GM21528 (cell line): ENCODE data around the gene CYSTM1.

Experiments
- ATAC-seq: cut with Tn5 transposase; IDR thresholded peaks from one replicate; pipeline ENCODE4 v1.9.1; 2021; ENCODE audit warnings: mild to moderate bottlenecking, moderate library complexity; ENCODE audit not compliant: unreplicated experiment, low FRiP score

The CYSTM1 gene

GRCh38 chr5:140174465-140175366 is at the start of gene CYSTM1:
CYSTM1 (plus strand) TSS chr5:140175188; CDS start chr5:140194466, 19,278 bp downstream.
- peak; percentile 93 for ATAC-seq

- no peak for ATAC-seq
Measured at GRCh38 chr5:140125637-140126036, 49.4 kb upstream of the CYSTM1 start, which contains the start of gene IGIP. IGIP (plus strand) TSS chr5:140125937; CDS start chr5:140128477, 2,540 bp downstream.

- ATAC-seq: no peak
Measured at GRCh38 chr5:140126315-140127012, 48.5 kb upstream of the CYSTM1 start.

GRCh38 chr5:140128376-140128775 is 46.6 kb upstream of the CYSTM1 start:
- ATAC-seq: no peak

GRCh38 chr5:140130949-140131733 is 43.8 kb upstream of the CYSTM1 start:
- ATAC-seq: no peak

GRCh38 chr5:140131967-140132409 is 43.0 kb upstream of the CYSTM1 start:
- no peak for ATAC-seq

- ATAC-seq: no peak
Measured at GRCh38 chr5:140133514-140134167, 41.3 kb upstream of the CYSTM1 start.

- ATAC-seq: no peak
Measured at GRCh38 chr5:140134277-140134935, 40.6 kb upstream of the CYSTM1 start.

- ATAC-seq: no peak
Measured at GRCh38 chr5:140135127-140135526, 39.9 kb upstream of the CYSTM1 start.

- no peak for ATAC-seq
Measured at GRCh38 chr5:140136624-140137023, 38.4 kb upstream of the CYSTM1 start.

- no peak for ATAC-seq
Measured at GRCh38 chr5:140140435-140140834, 34.6 kb upstream of the CYSTM1 start.

GRCh38 chr5:140141241-140141640 is 33.7 kb upstream of the CYSTM1 start:
- ATAC-seq: no peak

GRCh38 chr5:140142246-140142645 is 32.7 kb upstream of the CYSTM1 start:
- ATAC-seq: no peak

GRCh38 chr5:140142856-140143255 is 32.1 kb upstream of the CYSTM1 start:
- ATAC-seq: no peak

- no peak for ATAC-seq
Measured at GRCh38 chr5:140143521-140144258, 31.3 kb upstream of the CYSTM1 start.

GRCh38 chr5:140145256-140145655 is 29.7 kb upstream of the CYSTM1 start:
- ATAC-seq: no peak

GRCh38 chr5:140145818-140146522 is 29.0 kb upstream of the CYSTM1 start:
- no peak for ATAC-seq

- ATAC-seq: no peak
Measured at GRCh38 chr5:140146523-140146842, 28.5 kb upstream of the CYSTM1 start.

GRCh38 chr5:140147460-140147859 is 27.5 kb upstream of the CYSTM1 start:
- no peak for ATAC-seq
